ENCODE data around the gene MACO1. TPM values are rescaled to one million over a fixed set of nuclear protein-coding genes. Genes with fewer than 3 reads are reported as not detected.
"Not testable (repeated sequence)": the region's sequence is repeated elsewhere in the genome, so short reads cannot be mapped to it uniquely, and the experiment has no call there.

Gene MACO1
- total and polyA plus RNA-seq, 2 of the 8 experiments (the other 6 are each of a cell fraction or from before 2014, with no cell fraction given): 3.5 to 15.1 TPM

DNA sequence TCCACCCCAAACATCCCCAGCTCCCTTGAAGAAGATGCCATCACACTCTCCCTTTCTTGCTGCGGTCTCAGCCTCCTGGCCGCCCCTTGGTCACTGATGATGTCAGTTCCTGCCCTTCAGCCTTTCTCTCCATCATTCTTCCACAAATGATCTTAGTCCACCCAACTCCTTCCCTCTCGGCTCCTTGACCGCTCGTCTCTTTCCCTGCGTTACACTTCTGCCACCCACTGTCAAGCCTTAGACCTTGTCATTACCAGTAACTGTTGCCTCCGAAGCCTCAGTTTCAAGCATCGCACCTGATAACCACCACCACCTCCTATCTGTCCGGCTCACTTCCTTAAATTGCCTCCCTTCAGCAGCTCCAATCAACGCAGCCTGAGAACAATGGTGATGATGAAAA, 33.1 kb upstream of the MACO1 start:
- H2BK15ac ChIP-seq (ENCODE audit: low read length); H4K20me1 ChIP-seq (replicated peaks in 1 of 2; ENCODE audit: control insufficient read depth in 1 of 2, insufficient read depth in 2 of 2, low read length in 2 of 2); H3K79me2 ChIP-seq (ENCODE audit: control insufficient read depth in 1 of 2, insufficient read depth in 2 of 2, low read length in 2 of 2); H3K4me1 ChIP-seq (replicated peaks in 1 of 4; ENCODE audit: control insufficient read depth in 3 of 4, insufficient read depth in 4 of 4, low read length in 3 of 4); H3K4me3 ChIP-seq (ENCODE audit: extremely low read depth in 1 of 4, insufficient read depth in 2 of 4, low read depth in 3 of 4, low read length in 4 of 4); H3K23me2 ChIP-seq (ENCODE audit: low read depth, low read length); H4K8ac ChIP-seq (ENCODE audit: extremely low read depth, insufficient read depth, low read length); H2BK5ac ChIP-seq (ENCODE audit: low read depth, low read length); H4K91ac ChIP-seq (replicated peaks; ENCODE audit: insufficient read length, low read length); H3K23ac ChIP-seq (ENCODE audit: insufficient read length); H2BK20ac ChIP-seq (ENCODE audit: low read length); H3K36me3 ChIP-seq (ENCODE audit: control insufficient read depth in 2 of 4, insufficient read depth in 4 of 4, low read length in 3 of 4); H3K79me1 ChIP-seq (ENCODE audit: low read depth, low read length); H3K56ac ChIP-seq (replicated peaks; ENCODE audit: insufficient read length, low read depth, low read length); H2BK120ac ChIP-seq (replicated peaks; ENCODE audit: low read depth, low read length); H3K27me3 ChIP-seq (replicated peaks in 1 of 4; ENCODE audit: control insufficient read depth in 3 of 4, extremely low read depth in 1 of 4, insufficient read depth in 3 of 4, low read length in 3 of 4); FAIRE-seq; H2BK12ac ChIP-seq (ENCODE audit: low read depth, low read length); H3K4me2 ChIP-seq (ENCODE audit: insufficient read depth in 1 of 2, low read depth in 2 of 2, low read length in 2 of 2); H3K9me3 ChIP-seq (ENCODE audit: insufficient read depth in 2 of 2, low read depth in 1 of 2, low read length in 1 of 2); H4K5ac ChIP-seq (ENCODE audit: insufficient read length, low read depth, low read length); H3K18ac ChIP-seq (ENCODE audit: extremely low read depth, low read length); POLR2A ChIA-PET (ENCODE audit: partially characterized antibody); CTCF ChIA-PET (ENCODE audit: partially characterized antibody); H2AFZ ChIP-seq (ENCODE audit: low read length); H3K9ac ChIP-seq (replicated peaks in 1 of 4; ENCODE audit: extremely low read depth in 1 of 4, low read depth in 3 of 4, low read length in 3 of 4); H3K14ac ChIP-seq (ENCODE audit: insufficient read length); H3K4ac ChIP-seq (replicated peaks; ENCODE audit: insufficient read length, low read depth, low read length); H3K27ac ChIP-seq (ENCODE audit: low read depth, low read length); H2AK5ac ChIP-seq (ENCODE audit: low read depth, low read length); DNase-seq (ENCODE audit: low read depth in 1 of 2, low spot score in 2 of 2): not testable (repeated sequence)
- 100% methylated on average over 2 of the region's 10 CpGs; no CpG with 5 or more reads in 1 of the 2 experiments for WGBS, 2 experiments (ENCODE audit: extremely low coverage in 1 of 2, insufficient coverage in 1 of 2, insufficient read length in 1 of 2, insufficient replicate concordance in 2 of 2, low coverage in 1 of 2, low lambda C conversion rate in 2 of 2, missing lambda C conversion rate in 1 of 2)

DNA sequence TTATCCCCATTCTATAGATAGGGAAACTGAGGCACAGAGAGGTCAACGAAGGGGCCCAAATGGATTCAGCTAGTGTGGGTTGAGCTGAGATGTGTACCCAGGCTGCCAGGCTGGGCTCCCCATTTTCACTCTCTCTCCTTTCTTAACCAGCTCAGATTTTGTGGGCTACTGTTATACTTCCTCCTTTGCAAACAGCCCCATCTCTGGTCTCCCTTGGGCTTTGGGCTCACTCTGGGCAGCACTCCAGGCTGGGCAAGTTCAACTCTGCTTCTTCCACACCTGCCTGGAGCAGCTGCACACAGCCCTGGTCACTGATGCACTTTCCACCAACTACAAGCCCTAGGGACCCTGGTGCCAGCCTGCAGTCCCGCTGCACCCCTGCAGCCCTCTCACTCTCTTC, 32.6 kb upstream of the MACO1 start:
- H3K23ac ChIP-seq (ENCODE audit: insufficient read length); POLR2A ChIA-PET (ENCODE audit: partially characterized antibody); H2BK15ac ChIP-seq (ENCODE audit: low read length); H3K36me3 ChIP-seq (ENCODE audit: control insufficient read depth in 2 of 4, insufficient read depth in 4 of 4, low read length in 3 of 4); H3K4ac ChIP-seq (replicated peaks; ENCODE audit: insufficient read length, low read depth, low read length); H3K4me2 ChIP-seq (ENCODE audit: insufficient read depth in 1 of 2, low read depth in 2 of 2, low read length in 2 of 2); H4K91ac ChIP-seq (replicated peaks; ENCODE audit: insufficient read length, low read length); H4K20me1 ChIP-seq (replicated peaks in 1 of 2; ENCODE audit: control insufficient read depth in 1 of 2, insufficient read depth in 2 of 2, low read length in 2 of 2); H2AK5ac ChIP-seq (ENCODE audit: low read depth, low read length); H4K8ac ChIP-seq (ENCODE audit: extremely low read depth, insufficient read depth, low read length); H4K5ac ChIP-seq (ENCODE audit: insufficient read length, low read depth, low read length); H3K4me1 ChIP-seq (replicated peaks in 1 of 4; ENCODE audit: control insufficient read depth in 3 of 4, insufficient read depth in 4 of 4, low read length in 3 of 4); H2AFZ ChIP-seq (ENCODE audit: low read length); H3K27me3 ChIP-seq (replicated peaks in 1 of 4; ENCODE audit: control insufficient read depth in 3 of 4, extremely low read depth in 1 of 4, insufficient read depth in 3 of 4, low read length in 3 of 4); H2BK20ac ChIP-seq (ENCODE audit: low read length); H3K79me1 ChIP-seq (ENCODE audit: low read depth, low read length); H2BK120ac ChIP-seq (replicated peaks; ENCODE audit: low read depth, low read length); H3K79me2 ChIP-seq (ENCODE audit: control insufficient read depth in 1 of 2, insufficient read depth in 2 of 2, low read length in 2 of 2); H3K9me3 ChIP-seq (ENCODE audit: insufficient read depth in 2 of 2, low read depth in 1 of 2, low read length in 1 of 2); H3K56ac ChIP-seq (replicated peaks; ENCODE audit: insufficient read length, low read depth, low read length); H3K23me2 ChIP-seq (ENCODE audit: low read depth, low read length); H3K4me3 ChIP-seq (ENCODE audit: extremely low read depth in 1 of 4, insufficient read depth in 2 of 4, low read depth in 3 of 4, low read length in 4 of 4); H2BK5ac ChIP-seq (ENCODE audit: low read depth, low read length); H3K9ac ChIP-seq (replicated peaks in 1 of 4; ENCODE audit: extremely low read depth in 1 of 4, low read depth in 3 of 4, low read length in 3 of 4); H3K14ac ChIP-seq (ENCODE audit: insufficient read length); FAIRE-seq; DNase-seq (ENCODE audit: low read depth in 1 of 2, low spot score in 2 of 2); CTCF ChIA-PET (ENCODE audit: partially characterized antibody); H3K27ac ChIP-seq (ENCODE audit: low read depth, low read length); H3K18ac ChIP-seq (ENCODE audit: extremely low read depth, low read length); H2BK12ac ChIP-seq (ENCODE audit: low read depth, low read length): not testable (repeated sequence)
- WGBS, 2 experiments (ENCODE audit: extremely low coverage in 1 of 2, insufficient coverage in 1 of 2, insufficient read length in 1 of 2, insufficient replicate concordance in 2 of 2, low coverage in 1 of 2, low lambda C conversion rate in 2 of 2, missing lambda C conversion rate in 1 of 2): no CpG with 5 or more reads among the region's 2 CpGs
